B cell (primary cell): ENCODE measurements around the gene ANKRD10.

Experiments
- EZH2 ChIP-seq: IDR thresholded peaks from 2 replicates; pipeline ENCODE4 v1.6.1; 2012; ENCODE audit warnings: borderline replicate concordance, low read depth, mild to moderate bottlenecking, moderate library complexity, low read length; ENCODE audit not compliant: insufficient read depth, poor library complexity, severe bottlenecking
- TF ChIP-seq, protein P1 (sequence below): fragments of 200-600 bp; IDR thresholded peaks from one replicate; pipeline ENCODE4 v1.8.0; 2022; ENCODE audit warnings: antibody characterized with exemption, mild to moderate bottlenecking

- TF ChIP-seq EZH2: no peak
- TF ChIP-seq, protein P1, sequence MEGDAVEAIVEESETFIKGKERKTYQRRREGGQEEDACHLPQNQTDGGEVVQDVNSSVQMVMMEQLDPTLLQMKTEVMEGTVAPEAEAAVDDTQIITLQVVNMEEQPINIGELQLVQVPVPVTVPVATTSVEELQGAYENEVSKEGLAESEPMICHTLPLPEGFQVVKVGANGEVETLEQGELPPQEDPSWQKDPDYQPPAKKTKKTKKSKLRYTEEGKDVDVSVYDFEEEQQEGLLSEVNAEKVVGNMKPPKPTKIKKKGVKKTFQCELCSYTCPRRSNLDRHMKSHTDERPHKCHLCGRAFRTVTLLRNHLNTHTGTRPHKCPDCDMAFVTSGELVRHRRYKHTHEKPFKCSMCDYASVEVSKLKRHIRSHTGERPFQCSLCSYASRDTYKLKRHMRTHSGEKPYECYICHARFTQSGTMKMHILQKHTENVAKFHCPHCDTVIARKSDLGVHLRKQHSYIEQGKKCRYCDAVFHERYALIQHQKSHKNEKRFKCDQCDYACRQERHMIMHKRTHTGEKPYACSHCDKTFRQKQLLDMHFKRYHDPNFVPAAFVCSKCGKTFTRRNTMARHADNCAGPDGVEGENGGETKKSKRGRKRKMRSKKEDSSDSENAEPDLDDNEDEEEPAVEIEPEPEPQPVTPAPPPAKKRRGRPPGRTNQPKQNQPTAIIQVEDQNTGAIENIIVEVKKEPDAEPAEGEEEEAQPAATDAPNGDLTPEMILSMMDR: no peak
Measured at GRCh38 chr13:110829486-110829885, 85.4 kb downstream of the ANKRD10 start.
